ENCODE results near the gene ZNF778. TPM values are rescaled to one million over a fixed set of nuclear protein-coding genes. Genes with fewer than 3 reads are reported as not detected.

Gene ZNF778
- total RNA-seq, 1 donor from 2014 or later, result 10.5 TPM

DNA sequence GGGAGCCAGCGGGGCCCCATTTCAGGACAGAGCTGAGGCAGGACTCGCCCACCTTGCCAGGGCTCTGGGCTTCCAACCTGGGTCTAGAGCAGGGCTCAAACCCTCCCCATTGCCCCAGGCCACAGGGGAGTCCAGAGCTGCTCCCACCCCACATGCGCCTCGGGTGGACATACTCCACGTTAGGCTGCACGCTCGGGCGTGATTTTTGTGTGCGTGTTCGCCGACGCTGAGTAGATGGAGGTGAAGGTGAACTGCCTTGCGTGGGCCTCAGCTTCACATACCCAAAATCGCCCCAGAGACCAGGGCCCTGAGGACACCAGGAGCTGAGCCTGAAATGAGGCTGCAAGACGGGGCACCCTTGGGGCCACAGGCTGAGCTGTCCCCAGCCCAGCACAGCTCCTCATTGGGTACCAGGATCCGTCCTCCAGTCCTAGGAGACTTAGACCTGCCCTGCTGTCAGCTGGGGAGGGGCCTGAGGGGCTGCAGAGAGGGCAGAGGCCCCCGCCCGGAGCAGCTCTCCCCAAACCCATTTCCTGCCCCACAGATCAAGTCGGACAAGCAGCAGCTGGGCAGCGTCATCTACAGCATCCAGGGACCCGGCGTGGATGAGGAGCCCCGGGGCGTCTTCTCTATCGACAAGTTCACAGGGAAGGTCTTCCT lies 37.7 kb upstream of the ZNF778 start:
- intact Hi-C loops (cut with micrococcal nuclease), result loop anchor here (10.0 kb wide), 1 partner anchor 155 kb away; no protein-coding TSS in a partner anchor

DNA sequence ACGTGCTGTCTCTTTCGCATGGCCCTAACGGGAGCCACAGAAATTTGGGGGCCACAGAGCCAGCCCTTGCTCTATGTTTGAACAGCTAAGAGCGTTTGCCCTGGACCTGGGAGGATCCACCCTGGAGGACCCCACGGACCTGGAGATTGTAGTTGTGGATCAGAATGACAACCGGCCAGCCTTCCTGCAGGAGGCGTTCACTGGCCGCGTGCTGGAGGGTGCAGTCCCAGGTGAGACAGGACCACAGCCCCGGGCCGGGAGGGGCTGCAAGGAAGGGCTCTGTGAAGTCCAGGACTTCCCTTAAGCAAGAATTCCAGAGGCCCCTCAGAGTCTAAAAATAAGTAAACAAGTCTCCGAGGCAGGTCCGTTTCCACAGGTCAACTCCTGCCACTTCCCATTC lies 34.0 kb upstream of the ZNF778 start:
- intact Hi-C loops (cut with micrococcal nuclease), result loop anchor here (10.0 kb wide), 1 partner anchor 159 kb away; no protein-coding TSS in a partner anchor

DNA sequence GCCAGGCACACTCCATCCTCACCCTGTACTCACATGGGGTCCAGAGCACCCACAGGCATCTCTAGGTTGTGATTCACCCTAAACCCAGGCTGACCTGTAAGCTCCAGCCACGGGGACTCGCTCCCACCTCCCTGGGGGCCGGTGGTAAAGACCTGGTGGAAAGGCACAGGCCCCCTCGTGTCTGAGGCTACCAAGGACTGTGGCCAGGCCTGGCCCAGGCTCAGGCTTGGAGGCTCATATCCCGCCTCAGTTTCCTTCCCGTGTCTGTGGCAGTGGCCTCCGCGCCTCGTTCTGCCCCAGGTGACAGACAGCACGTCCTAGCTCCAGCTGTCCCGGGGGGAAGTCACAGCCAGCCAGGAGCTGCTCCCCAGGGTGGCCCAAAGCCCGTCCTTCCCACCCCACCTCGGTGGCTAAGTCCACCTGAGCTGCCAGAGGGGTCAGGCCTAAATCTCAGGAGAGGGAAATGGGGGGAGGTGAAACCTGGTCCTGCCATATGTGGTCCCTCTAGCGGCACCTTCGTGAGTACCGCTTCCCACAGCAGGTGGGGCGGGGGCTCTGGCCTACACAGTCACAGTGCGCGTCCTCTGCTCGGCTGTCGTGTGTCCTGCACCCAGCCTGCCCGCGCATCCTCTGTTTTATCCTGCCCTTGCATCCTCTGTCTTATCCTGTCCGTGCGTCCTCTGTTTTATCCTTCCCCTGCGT lies 33.4 kb upstream of the ZNF778 start:
- intact Hi-C loops (cut with micrococcal nuclease), result loop anchor here (10.0 kb wide), 1 partner anchor 159 kb away; no protein-coding TSS in a partner anchor

DNA sequence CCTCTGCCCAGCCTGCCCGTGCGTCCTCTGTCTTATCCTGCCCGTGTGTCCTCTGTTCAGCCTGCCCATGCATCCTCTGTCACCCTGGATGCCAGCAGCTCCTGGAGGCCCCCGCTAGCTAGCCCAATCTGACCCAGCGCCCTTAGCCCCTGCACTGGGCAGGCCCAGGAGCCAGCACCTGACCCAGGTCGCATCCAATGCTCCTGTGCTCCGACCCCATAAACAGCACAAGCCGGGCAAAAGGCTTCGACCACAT lies 32.9 kb upstream of the ZNF778 start:
- intact Hi-C loops (cut with micrococcal nuclease), result loop anchor here (10.0 kb wide), 1 partner anchor 160 kb away; no protein-coding TSS in a partner anchor

DNA sequence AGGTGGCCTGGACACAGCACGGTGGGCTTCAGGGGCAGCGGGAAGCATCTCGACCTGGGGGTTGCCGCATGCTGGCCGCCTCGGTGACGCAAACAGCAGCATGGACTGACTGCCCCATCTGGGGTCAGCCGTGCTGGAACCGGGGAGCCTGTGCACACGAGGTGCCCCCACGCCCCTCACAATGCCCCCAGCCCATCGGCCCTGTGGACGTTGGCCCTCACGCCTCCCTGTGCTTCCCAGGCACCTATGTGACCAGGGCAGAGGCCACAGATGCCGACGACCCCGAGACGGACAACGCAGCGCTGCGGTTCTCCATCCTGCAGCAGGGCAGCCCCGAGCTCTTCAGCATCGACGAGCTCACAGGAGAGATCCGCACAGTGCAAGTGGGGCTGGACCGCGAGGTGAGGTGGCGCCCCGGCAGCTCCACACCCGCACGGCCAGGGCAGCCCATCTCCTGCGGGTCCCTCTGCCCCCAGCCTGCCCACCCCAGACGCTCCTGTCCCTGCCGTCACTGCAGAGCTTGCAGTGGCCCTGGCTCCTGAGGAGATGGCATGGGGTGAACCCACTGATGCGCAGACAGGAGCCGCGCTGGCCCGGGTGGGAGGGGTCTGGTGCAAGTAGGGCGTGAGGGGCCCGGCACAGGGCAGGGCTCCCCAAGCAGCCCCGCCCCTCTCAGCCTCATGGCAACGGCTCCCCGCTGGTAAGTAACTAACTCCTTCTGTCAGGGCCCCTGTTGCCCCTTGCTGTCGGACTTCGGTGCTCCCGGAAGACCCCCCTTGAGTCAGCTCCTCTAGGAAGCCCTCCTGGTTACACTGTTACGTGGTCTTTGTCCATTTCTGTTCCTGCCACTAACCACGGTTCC lies 32.3 kb upstream of the ZNF778 start:
- intact Hi-C loops (cut with micrococcal nuclease), result loop anchor here (10.0 kb wide), 1 partner anchor 160 kb away; no protein-coding TSS in a partner anchor

DNA sequence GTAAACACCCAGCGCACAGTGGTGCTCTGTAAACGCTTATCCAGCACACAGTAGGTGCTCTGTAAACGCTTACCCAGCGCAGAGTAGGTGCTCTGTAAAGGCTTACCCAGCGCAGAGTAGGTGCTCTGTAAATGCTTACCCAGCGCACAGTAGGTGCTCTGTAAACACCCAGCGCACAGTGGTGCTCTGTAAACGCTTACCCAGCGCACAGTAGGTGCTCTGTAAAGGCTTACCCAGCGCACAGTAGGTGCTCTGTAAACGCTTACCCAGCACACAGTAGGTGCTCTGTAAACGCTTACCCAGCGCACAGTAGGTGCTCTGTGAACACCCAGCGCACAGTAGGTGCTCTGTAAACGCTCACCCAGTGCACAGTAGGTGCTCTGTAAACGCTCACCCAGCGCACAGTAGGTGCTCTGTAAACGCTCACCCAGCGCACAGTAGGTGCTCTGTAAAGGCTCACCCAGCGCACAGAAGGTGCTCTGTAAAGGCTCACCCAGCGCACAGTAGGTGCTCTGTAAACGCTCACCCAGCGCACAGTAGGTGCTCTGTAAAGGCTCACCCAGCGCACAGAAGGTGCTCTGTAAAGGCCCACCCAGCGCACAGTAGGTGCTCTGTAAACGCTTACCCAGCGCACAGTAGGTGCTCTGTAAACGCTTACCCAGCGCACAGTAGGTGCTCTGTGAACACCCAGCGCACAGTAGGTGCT lies 31.5 kb upstream of the ZNF778 start:
- intact Hi-C loops (cut with micrococcal nuclease), result loop anchor here (10.0 kb wide), 1 partner anchor 161 kb away; no protein-coding TSS in a partner anchor

DNA sequence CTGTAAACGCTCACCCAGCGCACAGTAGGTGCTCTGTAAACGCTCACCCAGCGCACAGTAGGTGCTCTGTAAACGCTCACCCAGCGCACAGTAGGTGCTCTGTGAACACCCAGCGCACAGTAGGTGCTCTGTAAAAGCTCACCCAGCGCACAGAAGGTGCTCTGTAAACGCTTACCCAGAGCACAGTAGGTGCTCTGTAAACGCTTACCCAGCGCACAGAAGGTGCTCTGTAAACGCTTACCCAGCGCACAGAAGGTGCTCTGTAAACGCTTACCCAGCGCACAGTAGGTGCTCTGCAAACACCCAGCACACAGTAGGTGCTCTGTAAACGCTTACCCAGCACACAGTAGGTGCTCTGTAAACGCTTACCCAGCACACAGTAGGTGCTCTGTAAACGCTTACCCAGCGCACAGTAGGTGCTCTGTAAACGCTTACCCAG lies 30.9 kb upstream of the ZNF778 start:
- intact Hi-C loops (cut with micrococcal nuclease), result loop anchor here (1.0 to 10.0 kb wide), 2 partner anchors 15 to 162 kb away; partner anchors contain the start of gene CDH15

DNA sequence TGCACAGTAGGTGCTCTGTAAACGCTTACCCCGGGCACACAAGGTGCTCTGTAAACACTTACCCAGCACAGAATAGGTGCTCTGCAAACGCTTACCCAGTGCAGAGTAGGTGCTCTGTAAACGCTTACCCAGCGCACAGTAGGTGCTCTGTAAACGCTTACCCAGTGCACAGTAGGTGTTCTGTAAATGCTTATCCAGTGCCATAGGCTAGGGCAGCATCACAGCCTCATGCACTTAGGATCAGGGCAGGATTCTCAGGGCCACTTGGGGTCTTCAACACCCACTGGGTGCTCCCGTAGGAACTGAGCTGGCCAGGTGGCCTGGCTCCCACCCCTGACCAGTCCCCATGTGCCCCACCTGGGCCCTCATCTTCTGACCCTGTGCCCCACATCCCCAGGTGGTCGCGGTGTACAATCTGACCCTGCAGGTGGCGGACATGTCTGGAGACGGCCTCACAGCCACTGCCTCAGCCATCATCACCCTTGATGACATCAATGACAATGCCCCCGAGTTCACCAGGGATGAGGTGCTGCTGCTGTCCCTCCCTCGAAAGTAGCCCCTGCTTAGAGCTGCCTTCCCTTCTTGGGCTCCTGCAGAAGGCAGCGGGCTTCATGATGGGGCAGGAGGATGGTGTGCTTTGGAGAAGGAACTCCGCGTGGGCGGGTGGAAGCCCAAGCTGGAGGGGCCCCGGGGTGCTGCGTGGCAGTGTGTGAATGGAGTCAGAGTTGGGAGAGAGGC lies 30.3 kb upstream of the ZNF778 start:
- intact Hi-C loops (cut with micrococcal nuclease), result loop anchor here (1.0 to 10.0 kb wide), 2 partner anchors 16 to 162 kb away; partner anchors contain the start of gene CDH15

DNA sequence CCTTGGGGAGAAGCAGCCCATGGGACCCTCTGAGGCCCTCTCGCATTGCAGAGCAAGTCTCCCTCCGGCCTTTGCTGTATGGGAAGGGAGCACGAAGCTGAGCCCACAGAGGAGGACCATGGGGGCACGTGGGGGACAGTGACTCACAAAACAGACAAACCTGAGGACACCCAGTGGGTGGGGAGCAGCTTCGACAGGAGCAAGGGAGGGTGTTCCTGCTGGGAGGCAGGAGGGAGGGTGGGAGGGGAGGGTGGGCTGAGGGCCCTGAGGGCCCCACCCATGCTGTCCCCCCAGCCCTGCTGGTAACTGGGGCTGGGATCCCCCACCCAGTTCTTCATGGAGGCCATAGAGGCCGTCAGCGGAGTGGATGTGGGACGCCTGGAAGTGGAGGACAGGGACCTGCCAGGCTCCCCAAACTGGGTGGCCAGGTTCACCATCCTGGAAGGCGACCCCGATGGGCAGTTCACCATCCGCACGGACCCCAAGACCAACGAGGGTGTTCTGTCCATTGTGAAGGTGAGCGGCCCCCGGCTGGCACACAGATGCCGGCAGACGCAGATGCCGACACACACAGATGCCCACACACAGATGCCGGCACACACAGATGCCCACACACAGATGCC lies 29.6 kb upstream of the ZNF778 start:
- intact Hi-C loops (cut with micrococcal nuclease), result loop anchor here (1.0 to 10.0 kb wide), 2 partner anchors 17 to 163 kb away; partner anchors contain the start of gene CDH15

DNA sequence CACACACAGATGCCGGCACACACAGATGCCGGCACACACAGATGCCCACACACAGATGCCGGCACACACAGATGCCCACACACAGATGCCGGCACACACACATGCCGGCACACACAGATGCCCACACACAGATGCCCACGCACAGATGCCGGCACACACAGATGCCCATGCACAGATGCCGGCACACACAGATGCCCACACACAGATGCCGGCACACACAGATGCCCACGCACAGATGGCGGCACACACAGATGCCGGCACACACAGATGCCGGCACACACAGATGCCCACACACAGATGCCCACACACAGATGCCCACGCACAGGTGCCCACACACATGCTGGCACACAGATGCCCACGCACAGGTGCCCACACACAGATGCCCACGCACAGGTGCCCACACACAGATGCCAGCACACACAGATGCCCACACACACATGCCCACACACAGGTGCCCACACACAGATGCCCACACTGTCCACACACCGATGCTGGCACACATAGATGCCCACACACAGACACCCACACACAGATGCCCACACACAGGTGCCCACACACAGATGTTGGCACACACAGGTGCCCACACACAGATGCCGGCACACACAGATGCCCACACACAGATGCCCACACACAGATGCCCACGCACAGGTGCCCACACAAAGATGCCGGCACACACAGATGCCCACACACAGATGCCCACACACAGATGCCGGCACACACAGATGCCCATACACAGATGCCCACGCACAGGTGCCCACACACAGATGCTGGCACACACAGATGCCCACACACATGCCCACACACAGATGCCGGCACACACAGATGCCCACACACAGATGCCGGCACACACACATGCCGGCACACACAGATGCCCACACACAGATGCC lies 28.8 kb upstream of the ZNF778 start:
- intact Hi-C loops (cut with micrococcal nuclease), result loop anchor here (10.0 kb wide), 1 partner anchor 164 kb away; no protein-coding TSS in a partner anchor

DNA sequence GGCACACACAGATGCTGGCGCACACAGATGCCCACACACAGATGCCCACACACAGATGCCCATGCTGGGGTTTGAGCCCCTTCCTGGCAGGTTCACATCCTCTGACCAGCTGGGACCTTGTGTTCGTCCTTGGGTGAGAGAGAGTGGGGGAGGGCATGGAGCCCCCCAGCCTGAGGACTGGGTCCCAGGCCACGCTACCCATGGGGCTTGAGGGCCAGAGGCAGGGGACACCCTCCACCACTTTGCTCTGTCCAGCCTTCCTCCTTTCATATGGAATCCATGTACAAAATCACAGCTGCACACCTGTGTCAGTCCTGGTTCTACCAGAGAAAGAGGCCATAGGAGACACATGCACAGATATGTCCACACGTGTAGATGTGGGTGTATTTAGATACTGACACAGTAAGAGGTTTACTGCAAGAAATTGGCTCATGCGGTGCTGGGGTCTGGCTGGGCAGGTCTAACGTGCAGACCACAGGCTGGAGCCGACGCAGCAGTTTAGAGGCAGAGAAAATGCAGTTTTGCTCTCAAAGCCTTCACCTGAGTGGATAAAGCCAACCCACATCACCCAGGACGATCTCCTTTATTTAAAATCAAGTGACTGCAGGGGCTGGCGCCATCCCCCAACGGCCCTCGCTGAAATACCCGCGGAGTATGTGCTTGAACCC lies 28.0 kb upstream of the ZNF778 start:
- intact Hi-C loops (cut with micrococcal nuclease), result loop anchor here (10.0 kb wide), 1 partner anchor 165 kb away; no protein-coding TSS in a partner anchor

DNA sequence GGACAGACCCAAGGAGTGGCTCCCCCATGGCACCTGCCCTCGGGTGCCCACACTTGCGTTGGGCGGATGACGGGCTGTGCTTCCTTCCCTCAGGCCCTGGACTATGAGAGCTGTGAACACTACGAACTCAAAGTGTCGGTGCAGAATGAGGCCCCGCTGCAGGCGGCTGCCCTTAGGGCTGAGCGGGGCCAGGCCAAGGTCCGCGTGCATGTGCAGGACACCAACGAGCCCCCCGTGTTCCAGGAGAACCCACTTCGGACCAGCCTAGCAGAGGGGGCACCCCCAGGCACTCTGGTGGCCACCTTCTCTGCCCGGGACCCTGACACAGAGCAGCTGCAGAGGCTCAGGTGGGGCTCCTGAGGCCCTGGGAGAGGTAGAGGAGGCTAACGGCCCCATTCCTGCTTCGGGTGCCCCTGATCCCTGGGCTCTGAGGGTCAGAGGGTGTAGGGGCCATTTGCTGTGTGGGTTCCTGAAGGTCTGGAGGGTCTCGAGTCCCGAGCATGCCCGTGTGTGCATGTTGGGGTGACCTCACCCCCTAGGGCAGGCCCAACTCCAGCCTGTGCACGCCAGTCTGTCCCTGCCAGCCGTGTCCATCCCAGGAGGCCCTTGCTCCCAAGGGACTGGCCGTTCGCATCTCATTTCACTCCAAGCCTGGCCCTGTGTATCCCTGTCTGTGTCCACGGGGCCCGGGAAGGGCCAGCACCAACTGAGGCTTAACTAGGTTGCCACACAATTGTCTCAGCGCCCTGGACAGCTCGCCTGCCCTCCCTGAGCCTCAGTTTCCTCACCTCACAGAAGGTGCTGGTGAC lies 27.1 kb upstream of the ZNF778 start:
- intact Hi-C loops (cut with micrococcal nuclease), result no loop called here

DNA sequence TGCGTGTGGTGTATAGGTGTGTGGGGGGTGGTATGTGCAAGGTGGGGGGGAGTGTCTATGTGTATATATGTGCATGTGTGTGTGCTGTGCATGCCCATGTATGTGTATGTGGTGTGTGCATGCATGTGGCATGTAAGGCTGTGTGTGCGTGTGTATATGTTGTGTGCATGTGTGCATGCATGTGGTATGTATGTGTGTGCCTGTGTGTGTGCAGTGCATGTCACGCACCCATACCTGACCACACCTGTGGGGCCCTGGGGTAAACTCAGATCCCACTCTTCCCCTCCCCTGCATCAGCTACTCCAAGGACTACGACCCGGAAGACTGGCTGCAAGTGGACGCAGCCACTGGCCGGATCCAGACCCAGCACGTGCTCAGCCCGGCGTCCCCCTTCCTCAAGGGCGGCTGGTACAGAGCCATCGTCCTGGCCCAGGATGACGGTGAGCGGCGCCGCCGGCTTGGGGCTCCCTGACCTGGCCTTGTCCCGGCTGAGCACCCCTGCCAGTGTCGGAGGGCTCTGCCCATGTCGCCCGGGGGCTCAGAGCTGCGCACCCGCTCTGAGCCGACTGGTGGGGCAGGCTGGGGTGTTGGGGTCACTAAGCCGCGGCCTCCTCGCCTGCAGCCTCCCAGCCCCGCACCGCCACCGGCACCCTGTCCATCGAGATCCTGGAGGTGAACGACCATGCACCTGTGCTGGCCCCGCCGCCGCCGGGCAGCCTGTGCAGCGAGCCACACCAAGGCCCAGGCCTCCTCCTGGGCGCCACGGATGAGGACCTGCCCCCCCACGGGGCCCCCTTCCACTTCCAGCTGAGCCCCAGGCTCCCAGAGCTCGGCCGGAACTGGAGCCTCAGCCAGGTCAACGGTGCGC lies 26.2 kb upstream of the ZNF778 start:
- intact Hi-C loops (cut with micrococcal nuclease), result no loop called here

DNA sequence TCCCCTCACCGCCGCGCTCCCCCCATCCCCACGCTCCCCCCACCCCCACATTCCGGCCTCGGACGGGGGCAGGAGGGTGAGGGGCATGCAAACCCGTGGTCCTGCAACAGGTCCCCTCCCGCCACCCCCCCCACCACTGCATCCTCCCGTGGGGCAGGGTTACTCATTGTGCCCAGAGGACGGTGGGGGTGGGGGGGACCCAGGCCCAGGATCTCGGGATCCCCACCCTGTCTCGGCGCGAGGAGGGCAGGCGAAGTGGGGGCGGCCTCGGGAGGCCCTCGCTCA lies 25.7 kb upstream of the ZNF778 start:
- intact Hi-C loops (cut with micrococcal nuclease), result loop anchor here (1.0 to 2.0 kb wide), 4 partner anchors 25 to 380 kb away; partner anchors contain the start of genes GALNS, TRAPPC2L and ZNF778

DNA sequence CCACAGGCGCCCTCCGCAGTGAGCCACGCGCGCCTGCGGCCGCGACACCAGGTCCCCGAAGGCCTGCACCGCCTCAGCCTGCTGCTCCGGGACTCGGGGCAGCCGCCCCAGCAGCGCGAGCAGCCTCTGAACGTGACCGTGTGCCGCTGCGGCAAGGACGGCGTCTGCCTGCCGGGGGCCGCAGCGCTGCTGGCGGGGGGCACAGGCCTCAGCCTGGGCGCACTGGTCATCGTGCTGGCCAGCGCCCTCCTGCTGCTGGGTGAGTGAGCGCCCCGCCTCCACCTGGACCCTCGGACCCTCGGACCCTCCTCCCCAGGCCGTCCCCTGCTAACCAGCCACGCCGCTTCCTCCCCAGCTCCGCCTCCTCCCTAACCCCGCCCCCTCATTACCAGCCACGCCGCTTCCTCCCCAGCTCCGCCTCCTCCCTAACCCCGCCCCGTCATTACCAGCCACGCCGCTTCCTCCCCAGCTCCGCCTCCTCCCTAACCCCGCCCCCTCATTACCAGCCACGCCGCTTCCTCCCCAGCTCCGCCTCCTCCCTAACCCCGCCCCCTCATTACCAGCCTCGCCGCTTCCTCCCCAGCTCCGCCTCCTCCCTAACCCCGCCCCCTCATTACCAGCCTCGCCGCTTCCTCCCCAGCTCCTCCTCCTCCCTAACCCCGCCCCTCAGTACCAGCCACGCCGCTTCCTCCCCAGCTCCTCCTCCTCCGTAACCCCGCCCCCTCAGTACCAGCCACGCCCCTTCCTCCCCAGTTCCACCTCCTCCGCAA lies 25.1 kb upstream of the ZNF778 start:
- intact Hi-C loops (cut with micrococcal nuclease), result loop anchor here (1.0 to 2.0 kb wide), 4 partner anchors 24 to 380 kb away; partner anchors contain the start of genes GALNS, TRAPPC2L and ZNF778

Data from T-helper 1 cell treated with Interleukin-12 subunit alpha and Interleukin-12 subunit beta and Interleukin-4 antibody, amounts not matched to agents 30 ng/mL and 1 ng/mL, for 36 hours (primary cell).